ENCODE results near the gene LGR6.
"Not testable (repeated sequence)": the region's sequence is repeated elsewhere in the genome, so short reads cannot be mapped to it uniquely, and the experiment has no call there.

LGR6 gene

DNA sequence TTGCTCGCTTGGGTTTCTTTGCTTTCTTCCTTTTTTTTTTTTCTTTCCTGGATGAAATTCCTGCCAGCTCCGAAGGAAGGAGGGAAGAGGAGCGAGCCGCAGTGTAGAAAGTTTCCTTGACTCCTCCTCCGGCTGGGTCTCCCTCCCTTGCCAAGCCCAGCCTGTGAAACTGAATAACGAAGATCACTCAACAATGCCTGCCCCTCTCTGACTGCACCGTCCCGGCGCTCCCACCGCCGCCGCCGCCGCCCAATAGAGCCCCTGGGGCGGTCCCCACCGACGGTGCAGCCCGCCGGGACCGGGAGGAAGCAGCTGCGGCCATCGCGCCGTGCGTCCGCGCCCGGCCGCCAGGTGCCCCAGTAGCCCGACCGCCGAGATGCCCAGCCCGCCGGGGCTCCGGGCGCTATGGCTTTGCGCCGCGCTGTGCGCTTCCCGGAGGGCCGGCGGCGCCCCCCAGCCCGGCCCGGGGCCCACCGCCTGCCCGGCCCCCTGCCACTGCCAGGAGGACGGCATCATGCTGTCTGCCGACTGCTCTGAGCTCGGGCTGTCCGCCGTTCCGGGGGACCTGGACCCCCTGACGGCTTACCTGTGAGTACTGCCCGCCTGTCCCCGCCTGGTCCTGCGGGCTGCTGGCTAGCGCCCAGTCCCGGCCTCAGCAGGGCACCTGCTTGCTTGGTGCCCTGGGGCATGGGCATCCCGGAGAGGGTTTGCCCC, at the start of gene LGR6:
TSS of gene LGR6 (plus strand) at position 186 of the 714 bp plus-strand sequence. CDS start at position 377, 191 bp downstream.
- no peak for TF ChIP-seq EZH2 (optimal IDR thresholded peaks at IDR 0.05; ENCODE audit: low read depth, low read length)
- TF ChIP-seq EZH2phosphoT487 (IDR thresholded peaks at IDR 0.05; ENCODE audit: low read length), result no peak
- TF ChIP-seq, protein P1, sequence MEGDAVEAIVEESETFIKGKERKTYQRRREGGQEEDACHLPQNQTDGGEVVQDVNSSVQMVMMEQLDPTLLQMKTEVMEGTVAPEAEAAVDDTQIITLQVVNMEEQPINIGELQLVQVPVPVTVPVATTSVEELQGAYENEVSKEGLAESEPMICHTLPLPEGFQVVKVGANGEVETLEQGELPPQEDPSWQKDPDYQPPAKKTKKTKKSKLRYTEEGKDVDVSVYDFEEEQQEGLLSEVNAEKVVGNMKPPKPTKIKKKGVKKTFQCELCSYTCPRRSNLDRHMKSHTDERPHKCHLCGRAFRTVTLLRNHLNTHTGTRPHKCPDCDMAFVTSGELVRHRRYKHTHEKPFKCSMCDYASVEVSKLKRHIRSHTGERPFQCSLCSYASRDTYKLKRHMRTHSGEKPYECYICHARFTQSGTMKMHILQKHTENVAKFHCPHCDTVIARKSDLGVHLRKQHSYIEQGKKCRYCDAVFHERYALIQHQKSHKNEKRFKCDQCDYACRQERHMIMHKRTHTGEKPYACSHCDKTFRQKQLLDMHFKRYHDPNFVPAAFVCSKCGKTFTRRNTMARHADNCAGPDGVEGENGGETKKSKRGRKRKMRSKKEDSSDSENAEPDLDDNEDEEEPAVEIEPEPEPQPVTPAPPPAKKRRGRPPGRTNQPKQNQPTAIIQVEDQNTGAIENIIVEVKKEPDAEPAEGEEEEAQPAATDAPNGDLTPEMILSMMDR (IDR thresholded peaks at IDR 0.05; ENCODE audit: low read length), result no peak
- Histone ChIP-seq H3K4me3 (ENCODE audit: low read length) (no peak within 1 kb of the TSS), H3K79me2 (ENCODE audit: low read length) (no peaks in the 10 kb centered on the region), H2AFZ (ENCODE audit: low read length) (no peak within 1 kb of the TSS), H3K9ac (ENCODE audit: low read length) (no peak within 1 kb of the TSS), H3K36me3 (replicated peaks; ENCODE audit: insufficient read depth, low read length) (no peaks in the 10 kb centered on the region), H3K4me2 (ENCODE audit: low read depth, low read length) (peak within 1 kb of the TSS; percentile 32; the same call in 1 of the 2 replicates), H3K9me2 (replicated peaks; ENCODE audit: insufficient read depth, low read length) (no peaks in the 10 kb centered on the region), H3K27me3 (replicated peaks; ENCODE audit: insufficient read depth, low read length) (peaks cover 69% of the 10 kb centered on the region), H4K20me1 (ENCODE audit: insufficient read depth, low read length) (no peaks in the 10 kb centered on the region), H3K9me3 (replicated peaks; ENCODE audit: insufficient read depth, low read length) (no peaks in the 10 kb centered on the region), H3K27ac (ENCODE audit: low read length) (no peak within 1 kb of the TSS), H3K4me1 (ENCODE audit: low read length) (no peaks in the 10 kb centered on the region), H3F3A (ENCODE audit: insufficient read depth, low read length) (no peaks in the 10 kb centered on the region)
- DNase-seq, result no peak

DNA sequence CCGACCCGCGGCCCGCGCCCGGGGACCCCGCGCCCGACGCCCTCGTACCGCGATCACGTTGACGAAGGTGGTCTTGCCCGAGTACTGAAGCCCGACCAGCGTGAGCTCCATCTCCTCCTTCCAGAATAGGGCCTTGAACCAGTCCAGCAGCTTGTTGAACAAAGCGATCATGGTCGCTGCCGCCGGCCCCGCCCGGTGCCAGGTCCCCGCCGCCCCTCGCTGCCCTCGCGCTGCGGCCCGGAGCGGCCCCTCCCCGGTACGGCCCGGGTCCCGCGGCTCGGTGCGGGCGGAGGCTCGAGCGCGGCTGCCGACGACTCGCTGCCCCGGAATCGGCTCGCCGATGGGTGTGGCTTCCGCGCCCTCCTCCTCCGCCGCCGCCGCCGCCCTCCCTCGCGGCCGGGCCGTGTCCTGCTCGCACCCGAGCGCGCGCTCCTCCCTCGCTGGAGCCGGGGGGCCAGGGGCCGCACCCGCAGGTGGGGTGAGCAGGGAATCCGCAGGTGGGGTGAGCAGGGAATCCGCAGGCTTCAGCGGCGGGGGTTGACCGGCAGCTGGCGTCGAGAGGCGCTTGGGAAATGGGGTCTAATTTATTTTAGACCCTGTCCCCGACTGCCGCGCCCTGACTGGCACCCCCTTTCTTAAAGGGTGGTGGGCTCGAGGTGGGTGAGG, 49.1 kb upstream of the LGR6 start, which contains the start of gene ARL8A:
TSS of gene ARL8A (minus strand) at position 336 of the 666 bp plus-strand sequence. CDS start at position 171, 165 bp downstream.
- Histone ChIP-seq H3F3A (ENCODE audit: insufficient read depth, low read length) (peaks cover 11% of the 10 kb centered on the region), H3K79me2 (ENCODE audit: low read length) (peaks cover 44% of the 10 kb centered on the region), H3K36me3 (replicated peaks; ENCODE audit: insufficient read depth, low read length) (no peaks in the 10 kb centered on the region), H4K20me1 (ENCODE audit: insufficient read depth, low read length) (0 out of 2 replicates have a peak, but pooled peaks cover 8% of the 10 kb centered on the region), H3K27me3 (replicated peaks; ENCODE audit: insufficient read depth, low read length) (no peaks in the 10 kb centered on the region), H3K4me2 (ENCODE audit: low read depth, low read length) (peak within 1 kb of the TSS; percentile 95), H3K9me3 (replicated peaks; ENCODE audit: insufficient read depth, low read length) (no peaks in the 10 kb centered on the region), H3K4me1 (ENCODE audit: low read length) (peaks cover 7% of the 10 kb centered on the region), H3K9ac (ENCODE audit: low read length) (peak within 1 kb of the TSS; percentile 87), H3K9me2 (replicated peaks; ENCODE audit: insufficient read depth, low read length) (no peaks in the 10 kb centered on the region), H2AFZ (ENCODE audit: low read length) (peak within 1 kb of the TSS; percentile 91), H3K27ac (ENCODE audit: low read length) (peak within 1 kb of the TSS; percentile 5; the same call in 1 of the 2 replicates), H3K4me3 (ENCODE audit: low read length) (peak within 1 kb of the TSS; percentile 89)
- TF ChIP-seq EZH2phosphoT487 (IDR thresholded peaks at IDR 0.05; ENCODE audit: low read length) (no peak), EZH2 (optimal IDR thresholded peaks at IDR 0.05; ENCODE audit: low read depth, low read length) (no peak)
- TF ChIP-seq, protein P1 (IDR thresholded peaks at IDR 0.05; ENCODE audit: low read length), result no peak
- peak; percentile 67 for DNase-seq

GRCh38 chr1:202145068-202145743, 48.4 kb upstream of the LGR6 start:
- H3K4me1 ChIP-seq (ENCODE audit: low read length), result peaks cover 7% of the 10 kb centered on the region
- H3K79me2 ChIP-seq (ENCODE audit: low read length), result peaks cover 39% of the 10 kb centered on the region
- no peak for TF ChIP-seq EZH2phosphoT487 (IDR thresholded peaks at IDR 0.05; ENCODE audit: low read length)
- no peak for TF ChIP-seq EZH2 (optimal IDR thresholded peaks at IDR 0.05; ENCODE audit: low read depth, low read length)
- TF ChIP-seq, protein P1 (IDR thresholded peaks at IDR 0.05; ENCODE audit: low read length), result no peak
- peak overlapping the region; percentile 95 for H3K4me2 ChIP-seq (ENCODE audit: low read depth, low read length)
- 0 out of 2 replicates have a peak, but pooled peaks cover 8% of the 10 kb centered on the region for H4K20me1 ChIP-seq (ENCODE audit: insufficient read depth, low read length)
- DNase-seq, result peak; percentile 46
- H3K9me2 ChIP-seq (replicated peaks; ENCODE audit: insufficient read depth, low read length), result no peaks in the 10 kb centered on the region
- H3F3A ChIP-seq (ENCODE audit: insufficient read depth, low read length), result peaks cover 11% of the 10 kb centered on the region
- H2AFZ ChIP-seq (ENCODE audit: low read length), result peak overlapping the region; percentile 91
- peak overlapping the region; percentile 0; the same call in 1 of the 2 replicates for H3K27ac ChIP-seq (ENCODE audit: low read length)
- H3K36me3 ChIP-seq (replicated peaks; ENCODE audit: insufficient read depth, low read length), result no peaks in the 10 kb centered on the region
- peak overlapping the region; percentile 71 for H3K4me3 ChIP-seq (ENCODE audit: low read length)
- peak overlapping the region; percentile 61 for H3K9ac ChIP-seq (ENCODE audit: low read length)
- no peaks in the 10 kb centered on the region for H3K9me3 ChIP-seq (replicated peaks; ENCODE audit: insufficient read depth, low read length)
- no peaks in the 10 kb centered on the region for H3K27me3 ChIP-seq (replicated peaks; ENCODE audit: insufficient read depth, low read length)

DNA sequence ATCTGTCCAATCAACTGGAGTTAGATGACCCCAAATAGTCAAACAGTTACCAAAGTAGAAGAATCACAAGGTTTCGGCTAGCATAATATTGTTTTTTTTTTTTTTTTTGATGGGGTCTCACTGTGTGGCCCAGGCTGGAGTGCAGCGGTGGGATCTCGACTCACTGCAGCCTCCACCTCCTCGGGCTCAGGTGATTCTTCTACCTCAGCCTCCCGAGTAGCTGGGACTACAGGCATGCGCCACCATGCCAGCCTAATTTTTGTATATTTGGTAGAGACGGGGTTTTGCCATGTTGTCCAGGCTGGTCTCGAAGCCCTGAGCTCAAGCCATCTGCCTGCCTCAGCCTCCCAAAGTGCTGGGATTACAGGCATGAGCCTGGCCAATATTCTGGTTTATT, 47.9 kb upstream of the LGR6 start:
- Histone ChIP-seq H3F3A (ENCODE audit: insufficient read depth, low read length) (peaks cover 11% of the 10 kb centered on the region), H3K79me2 (ENCODE audit: low read length) (peaks cover 34% of the 10 kb centered on the region), H3K4me2 (ENCODE audit: low read depth, low read length) (peak overlapping the region; percentile 95; the same call in 1 of the 2 replicates)
- H3K9me3 ChIP-seq (replicated peaks; ENCODE audit: insufficient read depth, low read length); H3K36me3 ChIP-seq (replicated peaks; ENCODE audit: insufficient read depth, low read length); H4K20me1 ChIP-seq (ENCODE audit: insufficient read depth, low read length); H3K9me2 ChIP-seq (replicated peaks; ENCODE audit: insufficient read depth, low read length); H3K9ac ChIP-seq (ENCODE audit: low read length); H2AFZ ChIP-seq (ENCODE audit: low read length); H3K4me3 ChIP-seq (ENCODE audit: low read length); H3K27me3 ChIP-seq (replicated peaks; ENCODE audit: insufficient read depth, low read length); H3K4me1 ChIP-seq (ENCODE audit: low read length); H3K27ac ChIP-seq (ENCODE audit: low read length): not testable (repeated sequence)
- DNase-seq, result peak; percentile 5

Data from MM.1S (cell line).